ENCODE results near the gene CRABP1. TPM values are rescaled to one million over a fixed set of nuclear protein-coding genes. Genes with fewer than 3 reads are reported as not detected.

CRABP1 gene
- total RNA-seq, 1 experiment from 2014 or later: 0.47 TPM

DNA sequence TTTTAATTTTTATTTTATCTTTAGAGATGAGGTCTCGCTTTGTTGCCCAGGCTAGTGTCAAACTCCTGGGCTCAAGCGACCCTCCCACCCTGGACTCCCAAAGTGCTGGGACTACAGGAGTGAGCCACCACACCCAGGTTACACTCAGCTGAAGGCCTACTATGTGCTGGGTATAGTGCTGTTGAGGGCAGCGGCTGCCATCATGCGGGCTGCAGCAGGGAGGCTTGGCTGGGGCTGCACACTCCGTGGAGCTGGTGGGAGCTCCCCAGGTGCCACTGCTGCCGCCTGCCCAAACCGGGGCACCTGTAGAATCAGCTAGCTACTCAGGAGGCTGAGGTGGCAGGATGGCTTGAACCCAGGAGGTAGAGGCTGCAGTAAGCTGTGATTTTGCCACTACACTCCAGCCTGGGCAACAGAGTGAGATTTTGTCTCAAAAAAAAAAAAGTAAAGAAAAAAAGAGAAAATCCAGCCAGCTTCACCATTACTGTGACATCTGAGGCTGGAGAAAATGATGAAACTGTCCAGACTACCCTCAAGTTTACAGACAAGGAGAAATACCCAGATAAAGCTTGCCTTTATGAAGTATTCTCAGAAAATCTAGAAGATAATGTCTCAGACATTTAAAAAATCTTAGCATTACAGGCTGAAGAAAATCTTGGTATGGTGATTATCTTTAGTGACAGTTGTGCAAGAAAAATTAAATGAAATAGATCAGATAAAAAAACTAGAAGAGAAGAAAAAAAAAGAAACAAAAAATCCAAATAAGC lies 42.1 kb downstream of the CRABP1 start (continued):
- no peak for TF ChIP-seq TCF7L2 (IDR thresholded peaks at IDR 0.05; ENCODE audit: borderline replicate concordance, extremely low read depth, insufficient read depth, insufficient read length)
- TF ChIP-seq SIN3A (IDR thresholded peaks at IDR 0.05; ENCODE audit: low read depth): no peak
- TF ChIP-seq SRF (IDR thresholded peaks at IDR 0.05; ENCODE audit: low read depth): no peak
- TF ChIP-seq RAD21 (IDR thresholded peaks at IDR 0.05; ENCODE audit: low read depth): no peak
- no peak for TF ChIP-seq SP1 (IDR thresholded peaks at IDR 0.05; ENCODE audit: low read depth)
- no peak for TF ChIP-seq POLR2AphosphoS5 (IDR thresholded peaks at IDR 0.05; ENCODE audit: low read depth, low read length)
- no peak for TF ChIP-seq ZNF274 (IDR thresholded peaks at IDR 0.05; ENCODE audit: low read depth, low read length)
- TF ChIP-seq ELF1 (IDR thresholded peaks at IDR 0.05; ENCODE audit: borderline replicate concordance, low read depth): no peak
- TF ChIP-seq, protein P1, sequence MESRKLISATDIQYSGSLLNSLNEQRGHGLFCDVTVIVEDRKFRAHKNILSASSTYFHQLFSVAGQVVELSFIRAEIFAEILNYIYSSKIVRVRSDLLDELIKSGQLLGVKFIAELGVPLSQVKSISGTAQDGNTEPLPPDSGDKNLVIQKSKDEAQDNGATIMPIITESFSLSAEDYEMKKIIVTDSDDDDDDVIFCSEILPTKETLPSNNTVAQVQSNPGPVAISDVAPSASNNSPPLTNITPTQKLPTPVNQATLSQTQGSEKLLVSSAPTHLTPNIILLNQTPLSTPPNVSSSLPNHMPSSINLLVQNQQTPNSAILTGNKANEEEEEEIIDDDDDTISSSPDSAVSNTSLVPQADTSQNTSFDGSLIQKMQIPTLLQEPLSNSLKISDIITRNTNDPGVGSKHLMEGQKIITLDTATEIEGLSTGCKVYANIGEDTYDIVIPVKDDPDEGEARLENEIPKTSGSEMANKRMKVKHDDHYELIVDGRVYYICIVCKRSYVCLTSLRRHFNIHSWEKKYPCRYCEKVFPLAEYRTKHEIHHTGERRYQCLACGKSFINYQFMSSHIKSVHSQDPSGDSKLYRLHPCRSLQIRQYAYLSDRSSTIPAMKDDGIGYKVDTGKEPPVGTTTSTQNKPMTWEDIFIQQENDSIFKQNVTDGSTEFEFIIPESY (IDR thresholded peaks at IDR 0.05; ENCODE audit: extremely low read depth, insufficient replicate concordance, low read length): no peak
- no peak for TF ChIP-seq JUND (IDR thresholded peaks at IDR 0.05)

DNA sequence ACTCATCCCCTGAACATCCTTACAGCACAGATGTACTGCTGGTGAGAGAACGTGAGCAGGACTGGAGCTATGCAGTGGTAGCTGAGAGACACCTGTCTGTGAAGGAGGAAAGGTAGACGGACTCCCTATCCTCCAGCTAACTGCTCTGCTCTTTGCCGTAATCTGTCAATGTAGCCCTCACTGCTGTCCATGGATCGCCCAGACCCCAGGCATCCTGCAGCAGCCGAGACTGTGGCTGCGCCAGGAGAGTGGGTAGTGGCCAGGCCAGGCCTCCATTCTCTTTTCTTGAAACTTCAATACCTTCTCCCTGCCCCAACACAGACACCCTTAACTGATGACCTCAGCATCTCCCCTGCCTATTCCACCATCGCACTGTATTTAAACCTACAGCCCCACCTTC lies 44.5 kb downstream of the CRABP1 start:
- H2AFZ ChIP-seq (ENCODE audit: low read depth, low read length, poor library complexity, severe bottlenecking): no peak overlapping the region
- H3K4me1 ChIP-seq (ENCODE audit: control insufficient read depth in 1 of 2, insufficient read depth in 2 of 2, low read length in 2 of 2): no peaks in the 10 kb centered on the region
- RAD21 ChIA-PET (ENCODE audit: low non-redundant PET in 1 of 2, low total read pairs in 2 of 2, uncharacterized antibody in 2 of 2, unreplicated experiment in 2 of 2): no interaction called here
- no peak overlapping the region for H3K4me3 ChIP-seq (replicated peaks in 1 of 2; ENCODE audit: low read depth in 1 of 2, low read length in 2 of 2)
- H3K79me2 ChIP-seq (ENCODE audit: insufficient read depth, low read length): no peaks in the 10 kb centered on the region
- no peaks in the 10 kb centered on the region for H3K9me2 ChIP-seq (ENCODE audit: insufficient read depth)
- H3K27me3 ChIP-seq (ENCODE audit: insufficient read depth, low read length): peaks cover 4% of the 10 kb centered on the region; the same call in 1 of the 2 replicates
- intact Hi-C loops (cut with micrococcal nuclease): no loop called here
- TF ChIP-seq FOSL1 (IDR thresholded peaks at IDR 0.05; ENCODE audit: low read depth) (no peak), POLR2A (IDR thresholded peaks at IDR 0.05; ENCODE audit: borderline replicate concordance, extremely low read depth, insufficient read depth, insufficient read length) (no peak)
- H3K27ac ChIP-seq (ENCODE audit: low read depth, low read length): no peak overlapping the region
- H3K36me3 ChIP-seq (ENCODE audit: control insufficient read depth in 1 of 2, insufficient read depth in 2 of 2, low read length in 2 of 2): no peaks in the 10 kb centered on the region
- CTCF ChIA-PET: no interaction called here
- H3K9ac ChIP-seq (ENCODE audit: low read length): no peak overlapping the region
- POLR2A ChIA-PET: no interaction called here
- no TSS peak for BruUV-seq (replicated peaks)
- no peak overlapping the region for H3K4me2 ChIP-seq (ENCODE audit: low read length)
- no peaks in the 10 kb centered on the region for H3K9me3 ChIP-seq (ENCODE audit: control insufficient read depth in 1 of 2, insufficient read depth in 1 of 2, low read depth in 1 of 2, low read length in 2 of 2)
- H4K20me1 ChIP-seq (ENCODE audit: insufficient read depth): no peaks in the 10 kb centered on the region
- no peak for ATAC-seq
- no peak for DNase-seq (ENCODE audit: low read depth, low spot score)

Measured in HCT116 (cell line).